Measurements from ENCODE around the gene MNX1. TPM values are rescaled to one million over a fixed set of nuclear protein-coding genes. Genes with fewer than 3 reads are reported as not detected.

MNX1 gene
- total and polyA plus RNA-seq, 10 of the 15 experiments (the other 5 are each of a cell fraction or from before 2014, with no cell fraction given): 0.22 to 2.7 (median 1.3) TPM; not detected in 1

GRCh38 chr7:157002819-157003421, 7.5 kb downstream of the MNX1 start:
- POLR2A ChIA-PET: no interaction called here
- TF ChIP-seq HDAC6 (IDR thresholded peaks at IDR 0.05; ENCODE audit: unreplicated experiment) (no peak), ZNF274 (IDR thresholded peaks at IDR 0.05; ENCODE audit: insufficient read depth, insufficient read length) (no peak), NR2F1 (conservative IDR thresholded peaks at IDR 0.05) (no peak), RBBP5 (conservative IDR thresholded peaks at IDR 0.05) (no peak), SUPT20H (IDR thresholded peaks at IDR 0.05; ENCODE audit: borderline replicate concordance, control insufficient read depth, low read depth, low read length) (no peak), ZSCAN29 (IDR thresholded peaks at IDR 0.05) (no peak), EED (IDR thresholded peaks at IDR 0.05; ENCODE audit: low read depth) (no peak), FOS (IDR thresholded peaks at IDR 0.05; ENCODE audit: borderline replicate concordance, extremely low read depth, insufficient read length) (no peak), NFIC (IDR thresholded peaks at IDR 0.05; ENCODE audit: low read depth, low read length) (no peak), ZNF622 (IDR thresholded peaks at IDR 0.05) (no peak), NFYB (IDR thresholded peaks at IDR 0.05; ENCODE audit: insufficient read depth, low read depth, low read length) (no peak), SREBF2 (IDR thresholded peaks at IDR 0.05; ENCODE audit: low read length) (no peak), CREB1 (IDR thresholded peaks at IDR 0.05; ENCODE audit: low read depth) (no peak), GABPA (IDR thresholded peaks at IDR 0.05; ENCODE audit: low read depth) (no peak)
- TF ChIP-seq, protein P1, sequence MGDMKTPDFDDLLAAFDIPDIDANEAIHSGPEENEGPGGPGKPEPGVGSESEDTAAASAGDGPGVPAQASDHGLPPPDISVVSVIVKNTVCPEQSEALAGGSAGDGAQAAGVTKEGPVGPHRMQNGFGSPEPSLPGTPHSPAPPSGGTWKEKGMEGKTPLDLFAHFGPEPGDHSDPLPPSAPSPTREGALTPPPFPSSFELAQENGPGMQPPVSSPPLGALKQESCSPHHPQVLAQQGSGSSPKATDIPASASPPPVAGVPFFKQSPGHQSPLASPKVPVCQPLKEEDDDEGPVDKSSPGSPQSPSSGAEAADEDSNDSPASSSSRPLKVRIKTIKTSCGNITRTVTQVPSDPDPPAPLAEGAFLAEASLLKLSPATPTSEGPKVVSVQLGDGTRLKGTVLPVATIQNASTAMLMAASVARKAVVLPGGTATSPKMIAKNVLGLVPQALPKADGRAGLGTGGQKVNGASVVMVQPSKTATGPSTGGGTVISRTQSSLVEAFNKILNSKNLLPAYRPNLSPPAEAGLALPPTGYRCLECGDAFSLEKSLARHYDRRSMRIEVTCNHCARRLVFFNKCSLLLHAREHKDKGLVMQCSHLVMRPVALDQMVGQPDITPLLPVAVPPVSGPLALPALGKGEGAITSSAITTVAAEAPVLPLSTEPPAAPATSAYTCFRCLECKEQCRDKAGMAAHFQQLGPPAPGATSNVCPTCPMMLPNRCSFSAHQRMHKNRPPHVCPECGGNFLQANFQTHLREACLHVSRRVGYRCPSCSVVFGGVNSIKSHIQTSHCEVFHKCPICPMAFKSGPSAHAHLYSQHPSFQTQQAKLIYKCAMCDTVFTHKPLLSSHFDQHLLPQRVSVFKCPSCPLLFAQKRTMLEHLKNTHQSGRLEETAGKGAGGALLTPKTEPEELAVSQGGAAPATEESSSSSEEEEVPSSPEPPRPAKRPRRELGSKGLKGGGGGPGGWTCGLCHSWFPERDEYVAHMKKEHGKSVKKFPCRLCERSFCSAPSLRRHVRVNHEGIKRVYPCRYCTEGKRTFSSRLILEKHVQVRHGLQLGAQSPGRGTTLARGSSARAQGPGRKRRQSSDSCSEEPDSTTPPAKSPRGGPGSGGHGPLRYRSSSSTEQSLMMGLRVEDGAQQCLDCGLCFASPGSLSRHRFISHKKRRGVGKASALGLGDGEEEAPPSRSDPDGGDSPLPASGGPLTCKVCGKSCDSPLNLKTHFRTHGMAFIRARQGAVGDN (IDR thresholded peaks at IDR 0.05): no peak
- TF ChIP-seq, protein P2, sequence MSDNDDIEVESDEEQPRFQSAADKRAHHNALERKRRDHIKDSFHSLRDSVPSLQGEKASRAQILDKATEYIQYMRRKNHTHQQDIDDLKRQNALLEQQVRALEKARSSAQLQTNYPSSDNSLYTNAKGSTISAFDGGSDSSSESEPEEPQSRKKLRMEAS (IDR thresholded peaks at IDR 0.05; ENCODE audit: low read depth, low read length): no peak
- TF ChIP-seq, protein P3, sequence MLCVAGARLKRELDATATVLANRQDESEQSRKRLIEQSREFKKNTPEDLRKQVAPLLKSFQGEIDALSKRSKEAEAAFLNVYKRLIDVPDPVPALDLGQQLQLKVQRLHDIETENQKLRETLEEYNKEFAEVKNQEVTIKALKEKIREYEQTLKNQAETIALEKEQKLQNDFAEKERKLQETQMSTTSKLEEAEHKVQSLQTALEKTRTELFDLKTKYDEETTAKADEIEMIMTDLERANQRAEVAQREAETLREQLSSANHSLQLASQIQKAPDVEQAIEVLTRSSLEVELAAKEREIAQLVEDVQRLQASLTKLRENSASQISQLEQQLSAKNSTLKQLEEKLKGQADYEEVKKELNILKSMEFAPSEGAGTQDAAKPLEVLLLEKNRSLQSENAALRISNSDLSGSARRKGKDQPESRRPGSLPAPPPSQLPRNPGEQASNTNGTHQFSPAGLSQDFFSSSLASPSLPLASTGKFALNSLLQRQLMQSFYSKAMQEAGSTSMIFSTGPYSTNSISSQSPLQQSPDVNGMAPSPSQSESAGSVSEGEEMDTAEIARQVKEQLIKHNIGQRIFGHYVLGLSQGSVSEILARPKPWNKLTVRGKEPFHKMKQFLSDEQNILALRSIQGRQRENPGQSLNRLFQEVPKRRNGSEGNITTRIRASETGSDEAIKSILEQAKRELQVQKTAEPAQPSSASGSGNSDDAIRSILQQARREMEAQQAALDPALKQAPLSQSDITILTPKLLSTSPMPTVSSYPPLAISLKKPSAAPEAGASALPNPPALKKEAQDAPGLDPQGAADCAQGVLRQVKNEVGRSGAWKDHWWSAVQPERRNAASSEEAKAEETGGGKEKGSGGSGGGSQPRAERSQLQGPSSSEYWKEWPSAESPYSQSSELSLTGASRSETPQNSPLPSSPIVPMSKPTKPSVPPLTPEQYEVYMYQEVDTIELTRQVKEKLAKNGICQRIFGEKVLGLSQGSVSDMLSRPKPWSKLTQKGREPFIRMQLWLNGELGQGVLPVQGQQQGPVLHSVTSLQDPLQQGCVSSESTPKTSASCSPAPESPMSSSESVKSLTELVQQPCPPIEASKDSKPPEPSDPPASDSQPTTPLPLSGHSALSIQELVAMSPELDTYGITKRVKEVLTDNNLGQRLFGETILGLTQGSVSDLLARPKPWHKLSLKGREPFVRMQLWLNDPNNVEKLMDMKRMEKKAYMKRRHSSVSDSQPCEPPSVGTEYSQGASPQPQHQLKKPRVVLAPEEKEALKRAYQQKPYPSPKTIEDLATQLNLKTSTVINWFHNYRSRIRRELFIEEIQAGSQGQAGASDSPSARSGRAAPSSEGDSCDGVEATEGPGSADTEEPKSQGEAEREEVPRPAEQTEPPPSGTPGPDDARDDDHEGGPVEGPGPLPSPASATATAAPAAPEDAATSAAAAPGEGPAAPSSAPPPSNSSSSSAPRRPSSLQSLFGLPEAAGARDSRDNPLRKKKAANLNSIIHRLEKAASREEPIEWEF (IDR thresholded peaks at IDR 0.05; ENCODE audit: insufficient replicate concordance, low read depth, low read length): no peak

More at GRCh38 chr7:157002819-157003421, 7.5 kb downstream of the MNX1 start:
- ATAC-seq (no peak), FAIRE-seq (no peak), DNase-seq (ENCODE audit: low read depth, low spot score) (no peak)
- RAD21 ChIA-PET (ENCODE audit: unreplicated experiment): no interaction called here
- 41% methylated on average over 45 of the region's 47 CpGs for WGBS (ENCODE audit: insufficient coverage, insufficient replicate concordance, low lambda C conversion rate, missing lambda C conversion rate)
- Histone ChIP-seq H3K4me1 (ENCODE audit: control insufficient read depth, insufficient read depth, low read length) (no peaks in the 10 kb centered on the region), H3K27me3 (replicated peaks in 1 of 2; ENCODE audit: control insufficient read depth in 2 of 2, insufficient read depth in 2 of 2, low read length in 1 of 2) (peaks cover 0 to 29% of the 10 kb centered on the region in 2 experiments; a peak in 3 of 4 replicates), H4K20me1 (ENCODE audit: control insufficient read depth, insufficient read depth) (no peaks in the 10 kb centered on the region), H2AFZ (ENCODE audit: control insufficient read depth, low read depth, low read length) (no peak overlapping the region), H3K27ac (ENCODE audit: control insufficient read depth, insufficient read depth) (no peak overlapping the region), H3K4me3 (no peak overlapping the region), H3K79me2 (ENCODE audit: control insufficient read depth, insufficient read depth, low read length) (no peaks in the 10 kb centered on the region), H3K9ac (ENCODE audit: control insufficient read depth, insufficient read depth, low read length) (no peak overlapping the region), H3K36me3 (ENCODE audit: control insufficient read depth in 2 of 2, insufficient read depth in 2 of 2, low read length in 1 of 2) (no peaks in the 10 kb centered on the region; a peak in 1 of 4 replicates), H3K4me2 (ENCODE audit: control insufficient read depth, insufficient read depth) (no peak overlapping the region), H3K9me3 (replicated peaks; ENCODE audit: control insufficient read depth, insufficient read depth, low read length) (no peaks in the 10 kb centered on the region; the same call in 2 of the 3 replicates)
- BruUV-seq (replicated peaks): no TSS peak
- CTCF ChIA-PET: no interaction called here
- intact Hi-C loops (cut with micrococcal nuclease; ENCODE audit: unreplicated experiment) (no loop called here), in situ Hi-C loops (cut with MboI) (no loop called here)
- SMC1A ChIA-PET (ENCODE audit: uncharacterized antibody, unreplicated experiment): no interaction called here
